Lower leg skin (tissue), 4 donors: ENCODE measurements around the gene UNC5CL. TPM values are rescaled to one million over a fixed set of nuclear protein-coding genes. Genes with fewer than 3 reads are reported as not detected.

Experiments
- DNase-seq, 2 donors: peaks; one replicate each; pipeline ENCODE4 v3.0.0-alpha.2; 2019; ENCODE audit warnings: low spot score in 2 of 2
- H3K4me3 ChIP-seq: fragments of 200-600 bp; sonication (generic); 2 replicates; pipeline ENCODE4 v1.5.1; 2017; ENCODE audit warnings: mild to moderate bottlenecking, low read depth; ENCODE audit not compliant: poor library complexity, severe bottlenecking
- CTCF ChIP-seq, 3 donors: fragments of 450-650 bp; IDR thresholded peaks; one replicate each; pipeline ENCODE4 v1.5.1; 2016; ENCODE audit warnings: antibody characterized with exemption in 3 of 3, mild to moderate bottlenecking in 3 of 3, moderate library complexity in 2 of 3
- POLR2A ChIP-seq, 2 donors: fragments of 450-650 bp; IDR thresholded peaks; one replicate each; pipeline ENCODE4 v1.6.1; 2016 to 2017; ENCODE audit warnings: antibody characterized with exemption in 2 of 2, mild to moderate bottlenecking in 1 of 2, moderate library complexity in 1 of 2
- WGBS, 2 donors: methylation state at CpG; one replicate each; pipeline ENCODE4 v1.1.5; 2018; 5-methylcytosine and 5-hydroxymethylcytosine counted together
- intact Hi-C: fragments of 100-400 bp; cut with DNase I; formaldehyde crosslinking; loops from one replicate; pipeline ENCODE4 v1.15.0; 2023; ENCODE audit warnings: low total_unique reads
- total RNA-seq, 4 donors: library from RNA; depleted of rRNA; stranded (reverse); fragments of >200 nt; gene quantifications; one replicate each; pipeline ENCODE4 v1.1.0, GENCODE V29; 2016

UNC5CL gene
- total RNA-seq, 4 donors from 2014 or later, result 0.49 to 3.2 (median 1.7) TPM

- 93 to 96% methylated on average over 3 of the region's 3 CpGs for WGBS, 2 donors
- no peak overlapping the region for H3K4me3 ChIP-seq
- TF ChIP-seq CTCF (IDR thresholded peaks at IDR 0.05) (no peak), POLR2A (IDR thresholded peaks at IDR 0.05) (no peak)
- intact Hi-C loops, result no loop called here
- DNase-seq, result no peak
Measured at GRCh38 chr6:41054511-41054910, 15.5 kb upstream of the UNC5CL start.

- TF ChIP-seq POLR2A (IDR thresholded peaks at IDR 0.05) (no peak), CTCF (IDR thresholded peaks at IDR 0.05) (no peak)
- WGBS, 2 donors, result 39 to 67% methylated on average over 5 of the region's 5 CpGs
- DNase-seq, result peak in 1 of 2 donors; percentile 74
- intact Hi-C loops, result no loop called here
- H3K4me3 ChIP-seq, result no peak within 1 kb of the TSS
Measured at GRCh38 chr6:41053041-41053440, 14.0 kb upstream of the UNC5CL start, which contains the start of gene APOBEC2. Gene APOBEC2, plus strand, starts transcription at chr6:41053202. Its CDS starts 146 bp downstream, at chr6:41053348.

- WGBS, 2 donors, result 79% methylated on average over 5 of the region's 5 CpGs
- no peak for TF ChIP-seq CTCF (IDR thresholded peaks at IDR 0.05)
- TF ChIP-seq POLR2A (IDR thresholded peaks at IDR 0.05), result no peak
- intact Hi-C loops, result no loop called here
- DNase-seq, result no peak
- no peak overlapping the region for H3K4me3 ChIP-seq
Measured at GRCh38 chr6:41051873-41052272, 12.9 kb upstream of the UNC5CL start.

- intact Hi-C loops, result no loop called here
- TF ChIP-seq CTCF (IDR thresholded peaks at IDR 0.05) (no peak), POLR2A (IDR thresholded peaks at IDR 0.05) (no peak)
- no peak overlapping the region for H3K4me3 ChIP-seq
- DNase-seq, result no peak
- whole genome bisulfite sequencing, 2 donors, result 74 to 85% methylated on average over 3 of the region's 3 CpGs
Measured at GRCh38 chr6:41050536-41050935, 11.5 kb upstream of the UNC5CL start.

- no peak overlapping the region for H3K4me3 ChIP-seq
- TF ChIP-seq CTCF (IDR thresholded peaks at IDR 0.05) (no peak), POLR2A (IDR thresholded peaks at IDR 0.05) (no peak)
- intact Hi-C loops, result no loop called here
- no peak for DNase-seq
- 85 to 94% methylated on average over 7 of the region's 7 CpGs for whole genome bisulfite sequencing, 2 donors
Measured at GRCh38 chr6:41049955-41050354, 10.9 kb upstream of the UNC5CL start.

GRCh38 chr6:41049521-41049920 is 10.5 kb upstream of the UNC5CL start:
- 47 to 58% methylated on average over 1 of the region's 1 CpG for WGBS, 2 donors
- DNase-seq, result peak in 1 of 2 donors; percentile 48
- intact Hi-C loops, result no loop called here
- TF ChIP-seq CTCF (IDR thresholded peaks at IDR 0.05), result no peak
- no peak for TF ChIP-seq POLR2A (IDR thresholded peaks at IDR 0.05)
- no peak overlapping the region for H3K4me3 ChIP-seq
